Liver (tissue), 9 donors: ENCODE results near the gene NTNG1. TPM values are rescaled to one million over a fixed set of nuclear protein-coding genes. Genes with fewer than 3 reads are reported as not detected.
A peak's percentile ranks its signal among the peaks of the same experiment; 100 is the strongest.

Experiments
- DNase-seq: peaks from one replicate; pipeline ENCODE4 v3.0.0-alpha.2; 2017; ENCODE audit warnings: low spot score
- H3K27ac ChIP-seq, 2 donors: one replicate each; pipeline ENCODE4 v1.7.0; 2013; ENCODE audit warnings: inconsistent platforms in 2 of 2, low read length in 2 of 2, control low read depth in 1 of 2, low read depth in 1 of 2, mild to moderate bottlenecking in 1 of 2
- H3K27me3 ChIP-seq, 4 donors: one replicate each; pipeline versions ENCODE4 v1.6.1 to v1.7.0; 2013; ENCODE audit warnings: low read length in 3 of 4, inconsistent platforms in 1 of 4, mild to moderate bottlenecking in 1 of 4, moderate library complexity in 1 of 4; ENCODE audit not compliant: control insufficient read depth in 4 of 4, insufficient read depth in 4 of 4
- H3K36me3 ChIP-seq, 4 donors: one replicate each; pipeline versions ENCODE4 v1.6.1 to v1.7.0; 2013; ENCODE audit warnings: low read length in 3 of 4, mild to moderate bottlenecking in 3 of 4, low read depth in 1 of 4, moderate library complexity in 1 of 4; ENCODE audit not compliant: control insufficient read depth in 4 of 4, insufficient read depth in 3 of 4
- H3K4me1 ChIP-seq, 4 donors: one replicate each; pipeline versions ENCODE4 v1.6.1 to v1.7.0; 2013; ENCODE audit warnings: low read length in 3 of 4, mild to moderate bottlenecking in 3 of 4, moderate library complexity in 1 of 4; ENCODE audit not compliant: control insufficient read depth in 4 of 4, insufficient read depth in 4 of 4
- H3K4me3 ChIP-seq, 3 donors: one replicate each; pipeline versions ENCODE4 v1.6.1 to v1.7.0; 2013; ENCODE audit warnings: low read length in 3 of 3, control low read depth in 1 of 3, low read depth in 1 of 3, mild to moderate bottlenecking in 1 of 3
- H3K9ac ChIP-seq, 2 donors: one replicate each; pipeline ENCODE4 v1.7.0; 2013; ENCODE audit warnings: low read length in 2 of 2, mild to moderate bottlenecking in 2 of 2, moderate library complexity in 2 of 2, control low read depth in 1 of 2, low read depth in 1 of 2
- H3K9me3 ChIP-seq, 4 donors: one replicate each; pipeline versions ENCODE4 v1.6.1 to v1.7.0; 2013; ENCODE audit warnings: low read length in 3 of 4; ENCODE audit not compliant: control insufficient read depth in 4 of 4
- EGR1 ChIP-seq, 2 donors: IDR thresholded peaks; 2 replicates each; pipeline ENCODE4 v1.6.1; 2016 to 2018; ENCODE audit warnings: antibody characterized with exemption in 2 of 2, low read depth in 2 of 2
- FOXA1 ChIP-seq: IDR thresholded peaks from 2 replicates; pipeline ENCODE4 v1.6.1; 2016; ENCODE audit warnings: antibody characterized with exemption
- FOXA2 ChIP-seq: IDR thresholded peaks from 2 replicates; pipeline ENCODE4 v1.6.1; 2016; ENCODE audit warnings: antibody characterized with exemption
- HNF4A ChIP-seq, 2 donors: conservative IDR thresholded peaks; 2 replicates each; pipeline ENCODE4 v1.6.1; 2016; ENCODE audit warnings: antibody characterized with exemption in 2 of 2, mild to moderate bottlenecking in 2 of 2
- HNF4G ChIP-seq: IDR thresholded peaks from 2 replicates; pipeline ENCODE4 v1.6.1; 2016; ENCODE audit warnings: antibody characterized with exemption
- JUND ChIP-seq, 2 donors: IDR thresholded peaks; 2 replicates each; pipeline ENCODE4 v1.6.1; 2016; ENCODE audit warnings: antibody characterized with exemption in 2 of 2
- NR2F2 ChIP-seq: IDR thresholded peaks from 2 replicates; pipeline ENCODE4 v1.6.1; 2016; ENCODE audit warnings: antibody characterized with exemption
- RAD21 ChIP-seq, 2 donors: IDR thresholded peaks; 2 replicates each; pipeline ENCODE4 v1.6.1; 2016; ENCODE audit warnings: antibody characterized with exemption in 2 of 2, mild to moderate bottlenecking in 2 of 2
- RXRA ChIP-seq, 2 donors: IDR thresholded peaks; 2 replicates each; pipeline ENCODE4 v1.6.1; 2017 to 2018; ENCODE audit warnings: antibody characterized with exemption in 2 of 2, mild to moderate bottlenecking in 1 of 2
- SP1 ChIP-seq: IDR thresholded peaks from 2 replicates; pipeline ENCODE4 v1.6.1; 2018; ENCODE audit warnings: antibody characterized with exemption, mild to moderate bottlenecking
- TAF1 ChIP-seq: conservative IDR thresholded peaks from 2 replicates; pipeline ENCODE4 v1.6.1; 2016; ENCODE audit warnings: antibody characterized with exemption, mild to moderate bottlenecking
- YY1 ChIP-seq: IDR thresholded peaks from 2 replicates; pipeline ENCODE4 v1.6.1; 2016; ENCODE audit warnings: antibody characterized with exemption, mild to moderate bottlenecking
- WGBS: extraction: QIAGEN DNeasy Blood & Tissue Kit; methylation state at CpG from one replicate; pipeline ENCODE4 v1.1.7; 2013; 5-methylcytosine and 5-hydroxymethylcytosine counted together
- polyA plus RNA-seq, 2 donors: library from polyadenylated mRNA; stranded (reverse) in 1 of 2; unstranded in 1 of 2; fragments of 200-250 nt in 1 of 2; fragments of >200 nt in 1 of 2; fragmentation: Nextera tagmentation in 1 of 2; extraction: Ambion mirVana in 1 of 2; gene quantifications; one replicate each; pipeline versions ENCODE4 v1.2.1 to v1.2.3, GENCODE V29; 2013 to 2015
- total RNA-seq, 2 donors: library from RNA; depleted of rRNA; stranded (reverse); fragments of >200 nt; gene quantifications; one replicate each; pipeline ENCODE4 v1.2.3, GENCODE V29; 2014
- TF ChIP-seq, protein P1 (sequence below): IDR thresholded peaks from 2 replicates; pipeline ENCODE4 v1.6.1; 2016; ENCODE audit warnings: antibody characterized with exemption
- TF ChIP-seq, protein P2 (sequence below): IDR thresholded peaks from 2 replicates; pipeline ENCODE4 v1.6.1; 2016; ENCODE audit warnings: antibody characterized with exemption
- TF ChIP-seq, protein P3 (sequence below): IDR thresholded peaks from 2 replicates; pipeline ENCODE4 v1.6.1; 2016; ENCODE audit warnings: antibody characterized with exemption, mild to moderate bottlenecking
- TF ChIP-seq, protein P4 (sequence below): IDR thresholded peaks from 2 replicates; pipeline ENCODE4 v1.6.1; 2016; ENCODE audit warnings: antibody characterized with exemption
- TF ChIP-seq, protein P5 (sequence below): fragments of 150-350 bp; IDR thresholded peaks from 2 replicates; pipeline ENCODE4 v1.5.1; 2017; ENCODE audit warnings: improper control_type of control experiment, low read depth, low read length; ENCODE audit not compliant: missing input control
- donor health status: healthy.
- donor health status: healthy.
- donor health status: healthy.
- donor health status: healthy.
- donor health status: healthy.

Gene NTNG1
- total and polyA plus RNA-seq, 4 donors, result under 0.01 TPM; not detected in 2

DNA sequence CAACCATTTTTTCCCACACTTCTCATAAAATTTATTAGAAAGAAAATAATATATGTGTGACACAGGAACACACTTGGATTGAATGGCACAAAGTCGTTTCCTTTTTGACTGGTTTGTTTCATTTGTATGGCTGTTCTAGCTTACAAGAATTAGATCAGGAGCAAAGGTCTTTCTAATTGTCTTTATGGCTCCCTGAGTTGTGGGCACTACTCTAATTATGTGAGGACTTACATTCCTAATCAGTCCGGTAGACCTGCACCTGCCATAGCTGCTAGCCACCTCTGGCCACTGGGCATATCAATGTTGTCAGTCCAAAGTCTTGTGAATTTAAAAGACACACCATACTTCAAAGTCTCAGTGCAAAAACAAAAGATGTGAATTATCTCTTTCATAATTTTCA is 346.7 kb downstream of the NTNG1 start (continued):
- TF ChIP-seq FOXA2 (no peak), TAF1 (no peak), RAD21 (IDR thresholded peaks at IDR 0.05) (no peak), FOXA1 (no peak), EGR1 (IDR thresholded peaks at IDR 0.05; ENCODE audit: low read depth in 2 of 2) (no peak), YY1 (no peak)
- TF ChIP-seq, protein P1, sequence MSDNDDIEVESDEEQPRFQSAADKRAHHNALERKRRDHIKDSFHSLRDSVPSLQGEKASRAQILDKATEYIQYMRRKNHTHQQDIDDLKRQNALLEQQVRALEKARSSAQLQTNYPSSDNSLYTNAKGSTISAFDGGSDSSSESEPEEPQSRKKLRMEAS, result no peak

DNA sequence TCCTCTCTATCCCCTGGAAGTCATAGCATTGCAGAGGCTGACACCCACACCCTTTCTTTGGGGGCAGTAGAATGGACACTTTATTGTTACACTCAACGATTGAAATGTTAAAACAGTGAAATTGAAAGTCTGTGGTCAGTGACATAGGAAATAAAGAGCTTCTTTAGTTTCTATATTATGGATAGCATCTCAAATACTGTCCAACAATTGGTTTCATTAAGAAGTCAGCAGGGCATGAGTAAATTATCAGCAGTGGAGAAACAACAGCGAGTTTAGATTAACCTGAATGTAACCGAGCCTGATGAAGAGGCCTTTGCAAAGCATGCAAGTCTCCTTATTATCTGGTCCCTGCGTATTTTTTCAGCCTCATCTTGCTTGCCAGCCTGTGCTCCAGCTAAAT is 350.7 kb downstream of the NTNG1 start:
- WGBS, result 85% methylated on average over 4 of the region's 4 CpGs
- H3K9ac ChIP-seq, result no peak overlapping the region
- no peaks in the 10 kb centered on the region for H3K9me3 ChIP-seq
- no peak overlapping the region for H3K4me3 ChIP-seq
- H3K27me3 ChIP-seq, result no peaks in the 10 kb centered on the region
- peaks cover 2 to 13% (median 11%) of the 10 kb centered on the region in 4 donors for H3K4me1 ChIP-seq
- H3K36me3 ChIP-seq, result no peaks in the 10 kb centered on the region
- no peak for TF ChIP-seq HNF4G
- TF ChIP-seq, protein P2, sequence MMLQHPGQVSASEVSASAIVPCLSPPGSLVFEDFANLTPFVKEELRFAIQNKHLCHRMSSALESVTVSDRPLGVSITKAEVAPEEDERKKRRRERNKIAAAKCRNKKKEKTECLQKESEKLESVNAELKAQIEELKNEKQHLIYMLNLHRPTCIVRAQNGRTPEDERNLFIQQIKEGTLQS, result no peak
- DNase-seq, result no peak
- no peak overlapping the region for H3K27ac ChIP-seq

DNA sequence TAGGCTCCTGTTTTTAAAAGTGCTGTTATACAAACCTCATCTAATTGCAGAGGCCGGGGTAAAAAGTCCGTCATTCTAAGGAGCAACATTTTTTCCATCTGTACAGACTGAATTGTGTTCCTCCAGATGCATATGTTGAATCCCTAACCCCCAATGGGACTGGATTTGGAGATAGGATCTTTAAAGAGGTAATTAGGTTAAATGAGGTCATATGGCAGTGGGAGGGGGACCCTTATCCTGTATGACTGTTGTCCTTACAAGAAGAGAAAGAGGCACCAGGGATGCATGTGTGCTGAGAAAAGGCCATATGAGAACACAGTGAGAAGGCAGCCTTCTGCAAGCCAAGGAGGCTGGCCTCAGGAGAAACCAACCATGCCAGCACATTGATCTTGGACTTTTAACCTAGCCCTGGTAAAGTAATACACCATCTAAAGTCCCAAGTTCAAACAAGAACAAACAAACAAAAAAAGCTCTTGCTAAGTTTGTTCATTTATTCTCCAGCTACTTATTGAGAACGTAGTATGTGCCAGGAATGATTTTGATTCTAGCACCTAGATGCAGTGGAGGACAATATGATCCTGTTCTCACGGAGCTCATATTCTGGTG is 352.4 kb downstream of the NTNG1 start:
- Histone ChIP-seq H3K4me3 (no peak overlapping the region), H3K4me1 (peaks cover 2 to 13% (median 11%) of the 10 kb centered on the region in 4 donors), H3K27ac (no peak overlapping the region), H3K9ac (no peak overlapping the region), H3K36me3 (no peaks in the 10 kb centered on the region), H3K27me3 (no peaks in the 10 kb centered on the region), H3K9me3 (no peaks in the 10 kb centered on the region)
- no peak for DNase-seq
- WGBS, result 71% methylated on average over 4 of the region's 4 CpGs
- TF ChIP-seq, protein P3, sequence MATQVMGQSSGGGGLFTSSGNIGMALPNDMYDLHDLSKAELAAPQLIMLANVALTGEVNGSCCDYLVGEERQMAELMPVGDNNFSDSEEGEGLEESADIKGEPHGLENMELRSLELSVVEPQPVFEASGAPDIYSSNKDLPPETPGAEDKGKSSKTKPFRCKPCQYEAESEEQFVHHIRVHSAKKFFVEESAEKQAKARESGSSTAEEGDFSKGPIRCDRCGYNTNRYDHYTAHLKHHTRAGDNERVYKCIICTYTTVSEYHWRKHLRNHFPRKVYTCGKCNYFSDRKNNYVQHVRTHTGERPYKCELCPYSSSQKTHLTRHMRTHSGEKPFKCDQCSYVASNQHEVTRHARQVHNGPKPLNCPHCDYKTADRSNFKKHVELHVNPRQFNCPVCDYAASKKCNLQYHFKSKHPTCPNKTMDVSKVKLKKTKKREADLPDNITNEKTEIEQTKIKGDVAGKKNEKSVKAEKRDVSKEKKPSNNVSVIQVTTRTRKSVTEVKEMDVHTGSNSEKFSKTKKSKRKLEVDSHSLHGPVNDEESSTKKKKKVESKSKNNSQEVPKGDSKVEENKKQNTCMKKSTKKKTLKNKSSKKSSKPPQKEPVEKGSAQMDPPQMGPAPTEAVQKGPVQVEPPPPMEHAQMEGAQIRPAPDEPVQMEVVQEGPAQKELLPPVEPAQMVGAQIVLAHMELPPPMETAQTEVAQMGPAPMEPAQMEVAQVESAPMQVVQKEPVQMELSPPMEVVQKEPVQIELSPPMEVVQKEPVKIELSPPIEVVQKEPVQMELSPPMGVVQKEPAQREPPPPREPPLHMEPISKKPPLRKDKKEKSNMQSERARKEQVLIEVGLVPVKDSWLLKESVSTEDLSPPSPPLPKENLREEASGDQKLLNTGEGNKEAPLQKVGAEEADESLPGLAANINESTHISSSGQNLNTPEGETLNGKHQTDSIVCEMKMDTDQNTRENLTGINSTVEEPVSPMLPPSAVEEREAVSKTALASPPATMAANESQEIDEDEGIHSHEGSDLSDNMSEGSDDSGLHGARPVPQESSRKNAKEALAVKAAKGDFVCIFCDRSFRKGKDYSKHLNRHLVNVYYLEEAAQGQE, result no peak
- TF ChIP-seq, protein P4, sequence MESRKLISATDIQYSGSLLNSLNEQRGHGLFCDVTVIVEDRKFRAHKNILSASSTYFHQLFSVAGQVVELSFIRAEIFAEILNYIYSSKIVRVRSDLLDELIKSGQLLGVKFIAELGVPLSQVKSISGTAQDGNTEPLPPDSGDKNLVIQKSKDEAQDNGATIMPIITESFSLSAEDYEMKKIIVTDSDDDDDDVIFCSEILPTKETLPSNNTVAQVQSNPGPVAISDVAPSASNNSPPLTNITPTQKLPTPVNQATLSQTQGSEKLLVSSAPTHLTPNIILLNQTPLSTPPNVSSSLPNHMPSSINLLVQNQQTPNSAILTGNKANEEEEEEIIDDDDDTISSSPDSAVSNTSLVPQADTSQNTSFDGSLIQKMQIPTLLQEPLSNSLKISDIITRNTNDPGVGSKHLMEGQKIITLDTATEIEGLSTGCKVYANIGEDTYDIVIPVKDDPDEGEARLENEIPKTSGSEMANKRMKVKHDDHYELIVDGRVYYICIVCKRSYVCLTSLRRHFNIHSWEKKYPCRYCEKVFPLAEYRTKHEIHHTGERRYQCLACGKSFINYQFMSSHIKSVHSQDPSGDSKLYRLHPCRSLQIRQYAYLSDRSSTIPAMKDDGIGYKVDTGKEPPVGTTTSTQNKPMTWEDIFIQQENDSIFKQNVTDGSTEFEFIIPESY, result no peak
- no peak for TF ChIP-seq TAF1
- peak; percentile 53 for TF ChIP-seq HNF4G
- peak; percentile 83 to 90 for TF ChIP-seq HNF4A (conservative IDR thresholded peaks at IDR 0.05)
- no peak for TF ChIP-seq YY1
- no peak for TF ChIP-seq SP1
- TF ChIP-seq, protein P5, sequence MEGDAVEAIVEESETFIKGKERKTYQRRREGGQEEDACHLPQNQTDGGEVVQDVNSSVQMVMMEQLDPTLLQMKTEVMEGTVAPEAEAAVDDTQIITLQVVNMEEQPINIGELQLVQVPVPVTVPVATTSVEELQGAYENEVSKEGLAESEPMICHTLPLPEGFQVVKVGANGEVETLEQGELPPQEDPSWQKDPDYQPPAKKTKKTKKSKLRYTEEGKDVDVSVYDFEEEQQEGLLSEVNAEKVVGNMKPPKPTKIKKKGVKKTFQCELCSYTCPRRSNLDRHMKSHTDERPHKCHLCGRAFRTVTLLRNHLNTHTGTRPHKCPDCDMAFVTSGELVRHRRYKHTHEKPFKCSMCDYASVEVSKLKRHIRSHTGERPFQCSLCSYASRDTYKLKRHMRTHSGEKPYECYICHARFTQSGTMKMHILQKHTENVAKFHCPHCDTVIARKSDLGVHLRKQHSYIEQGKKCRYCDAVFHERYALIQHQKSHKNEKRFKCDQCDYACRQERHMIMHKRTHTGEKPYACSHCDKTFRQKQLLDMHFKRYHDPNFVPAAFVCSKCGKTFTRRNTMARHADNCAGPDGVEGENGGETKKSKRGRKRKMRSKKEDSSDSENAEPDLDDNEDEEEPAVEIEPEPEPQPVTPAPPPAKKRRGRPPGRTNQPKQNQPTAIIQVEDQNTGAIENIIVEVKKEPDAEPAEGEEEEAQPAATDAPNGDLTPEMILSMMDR, result no peak
- TF ChIP-seq, protein P1, result no peak
- no peak for TF ChIP-seq RAD21 (IDR thresholded peaks at IDR 0.05)
- TF ChIP-seq JUND (IDR thresholded peaks at IDR 0.05), result no peak
- no peak for TF ChIP-seq NR2F2
- no peak for TF ChIP-seq FOXA2
- TF ChIP-seq, protein P2, result no peak
- TF ChIP-seq RXRA (IDR thresholded peaks at IDR 0.05), result peak; percentile 12 to 25
